HG02588 (cell line): ENCODE results near the gene C19orf25.
"Not testable (repeated sequence)": the region's sequence is repeated elsewhere in the genome, so short reads cannot be mapped to it uniquely, and the experiment has no call there.

Experiments
- ATAC-seq: cut with Tn5 transposase; IDR thresholded peaks from one replicate; pipeline ENCODE4 v1.9.1; 2021; ENCODE audit warnings: mild to moderate bottlenecking, moderate library complexity; ENCODE audit not compliant: unreplicated experiment

The C19orf25 gene

GRCh38 chr19:1478934-1479707, at the start of gene C19orf25:
Gene C19orf25 (minus strand): TSS chr19:1479215. CDS start chr19:1478903, 312 bp downstream.
- peak; percentile 81 for ATAC-seq

GRCh38 chr19:1527650-1528309, 48.8 kb upstream of the C19orf25 start:
- no peak for ATAC-seq

- ATAC-seq, result no peak
Observed at GRCh38 chr19:1526979-1527649, 48.1 kb upstream of the C19orf25 start.

- ATAC-seq, result no peak
Observed at GRCh38 chr19:1526066-1526778, 47.2 kb upstream of the C19orf25 start.

- no peak for ATAC-seq
Observed at GRCh38 chr19:1525343-1525742, 46.3 kb upstream of the C19orf25 start.

- no peak for ATAC-seq
Observed at GRCh38 chr19:1524972-1525325, 45.9 kb upstream of the C19orf25 start.

- no peak for ATAC-seq
Observed at GRCh38 chr19:1524287-1524971, 45.4 kb upstream of the C19orf25 start.

- ATAC-seq, result no peak
Observed at GRCh38 chr19:1523412-1524286, 44.6 kb upstream of the C19orf25 start, which contains the start of gene PLK5. Gene PLK5 (plus strand): TSS chr19:1524077. CDS start chr19:1526997, 2,920 bp downstream.

- no peak for ATAC-seq
Observed at GRCh38 chr19:1522838-1523237, 43.8 kb upstream of the C19orf25 start.

GRCh38 chr19:1522061-1522460, 43.0 kb upstream of the C19orf25 start:
- no peak for ATAC-seq

- ATAC-seq, result no peak
Observed at GRCh38 chr19:1521636-1522035, 42.6 kb upstream of the C19orf25 start.

GRCh38 chr19:1520203-1520780, 41.3 kb upstream of the C19orf25 start:
- ATAC-seq, result no peak

- ATAC-seq, result not testable (repeated sequence)
Observed at GRCh38 chr19:1519802-1520201, 40.8 kb upstream of the C19orf25 start.

GRCh38 chr19:1518471-1518870, 39.5 kb upstream of the C19orf25 start:
- no peak for ATAC-seq

- ATAC-seq, result no peak
Observed at GRCh38 chr19:1516395-1516753, 37.4 kb upstream of the C19orf25 start.

- ATAC-seq, result no peak
Observed at GRCh38 chr19:1514986-1515721, 36.1 kb upstream of the C19orf25 start.

- ATAC-seq, result no peak
Observed at GRCh38 chr19:1514295-1514661, 35.3 kb upstream of the C19orf25 start.

GRCh38 chr19:1513499-1514294, 34.7 kb upstream of the C19orf25 start:
- ATAC-seq, result no peak
